Upper lobe of left lung (tissue), 4 donors: Measurements from ENCODE around the gene SPSB2.

Source experiments
- POLR2A ChIP-seq, 4 donors: fragments of 450-650 bp; IDR thresholded peaks; one replicate each; pipeline ENCODE4 v1.5.1; 2016 to 2017; ENCODE audit warnings: antibody characterized with exemption in 4 of 4, mild to moderate bottlenecking in 2 of 4
- TF ChIP-seq, protein P1 (sequence below), 6 experiments: fragments of 450-650 bp in 4 of 6; fragments of 200-600 bp in 2 of 6; sonication (generic) in 2 of 6; IDR thresholded peaks; one replicate each; pipeline ENCODE4 v1.5.1; 2016 to 2019; ENCODE audit warnings: antibody characterized with exemption in 6 of 6

DNA sequence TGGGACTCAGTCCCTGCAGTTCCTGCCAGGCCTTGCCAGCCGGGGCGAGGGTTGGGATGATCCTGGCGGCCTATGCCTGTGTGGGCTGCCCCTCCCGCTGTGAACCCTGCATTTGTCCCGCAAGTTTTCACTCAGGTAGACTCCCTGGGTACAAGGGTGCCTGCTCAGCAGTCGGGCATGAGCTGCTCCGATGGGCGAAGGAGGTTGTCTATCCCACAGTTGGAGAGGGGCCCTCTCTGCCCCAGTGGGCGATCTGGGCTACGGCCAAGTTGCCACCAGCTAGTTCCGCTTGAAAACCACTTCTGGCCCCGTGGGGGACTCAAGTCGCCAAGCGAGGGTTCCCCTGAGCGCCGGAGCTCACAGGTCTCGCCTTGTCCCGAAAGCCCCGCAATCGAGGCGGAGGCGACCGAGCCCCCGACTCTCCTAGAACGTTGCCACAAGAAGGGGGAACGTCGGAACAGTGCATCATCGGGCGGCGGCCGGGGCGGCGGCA lies 6.1 kb downstream of the SPSB2 start:
- TF ChIP-seq, protein P1, sequence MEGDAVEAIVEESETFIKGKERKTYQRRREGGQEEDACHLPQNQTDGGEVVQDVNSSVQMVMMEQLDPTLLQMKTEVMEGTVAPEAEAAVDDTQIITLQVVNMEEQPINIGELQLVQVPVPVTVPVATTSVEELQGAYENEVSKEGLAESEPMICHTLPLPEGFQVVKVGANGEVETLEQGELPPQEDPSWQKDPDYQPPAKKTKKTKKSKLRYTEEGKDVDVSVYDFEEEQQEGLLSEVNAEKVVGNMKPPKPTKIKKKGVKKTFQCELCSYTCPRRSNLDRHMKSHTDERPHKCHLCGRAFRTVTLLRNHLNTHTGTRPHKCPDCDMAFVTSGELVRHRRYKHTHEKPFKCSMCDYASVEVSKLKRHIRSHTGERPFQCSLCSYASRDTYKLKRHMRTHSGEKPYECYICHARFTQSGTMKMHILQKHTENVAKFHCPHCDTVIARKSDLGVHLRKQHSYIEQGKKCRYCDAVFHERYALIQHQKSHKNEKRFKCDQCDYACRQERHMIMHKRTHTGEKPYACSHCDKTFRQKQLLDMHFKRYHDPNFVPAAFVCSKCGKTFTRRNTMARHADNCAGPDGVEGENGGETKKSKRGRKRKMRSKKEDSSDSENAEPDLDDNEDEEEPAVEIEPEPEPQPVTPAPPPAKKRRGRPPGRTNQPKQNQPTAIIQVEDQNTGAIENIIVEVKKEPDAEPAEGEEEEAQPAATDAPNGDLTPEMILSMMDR (IDR thresholded peaks at IDR 0.05) = peak in 1 of 6 experiments; percentile 11
- TF ChIP-seq POLR2A (IDR thresholded peaks at IDR 0.05) = no peak
